ENCODE data around the gene LRP1B. TPM values are rescaled to one million over a fixed set of nuclear protein-coding genes. Genes with fewer than 3 reads are reported as not detected.

Gene LRP1B
- total RNA-seq, 1 donor from 2014 or later: not detected

DNA sequence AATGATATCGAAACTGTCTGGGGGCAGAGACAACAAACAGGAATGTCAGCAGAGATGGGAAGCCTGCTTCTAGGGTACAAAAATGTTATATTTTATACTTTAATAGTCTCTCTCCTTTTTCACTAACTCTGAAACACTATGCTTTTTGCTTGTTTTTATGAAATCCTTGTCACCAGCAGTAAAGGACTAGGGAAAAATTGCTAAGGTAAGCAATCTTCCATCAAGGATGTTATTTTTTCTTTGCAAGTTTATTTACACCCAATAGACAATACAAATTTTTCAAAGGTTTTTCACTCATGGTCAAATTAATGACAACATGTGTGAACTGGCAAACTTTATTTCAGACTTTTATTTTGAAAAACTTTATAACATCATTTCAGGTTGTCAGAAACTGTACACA is 1884.8 kb downstream of the LRP1B start:
- H3K27me3 Mint-ChIP-seq (ENCODE audit: low read depth): no peaks in the 10 kb centered on the region
- intact Hi-C loops (cut with micrococcal nuclease): no loop called here
- H3K4me3 Mint-ChIP-seq (ENCODE audit: low read depth): no peak overlapping the region
- no peak for DNase-seq (ENCODE audit: low spot score)
- H3K9me3 Mint-ChIP-seq: peaks cover 10% of the 10 kb centered on the region
- H3K27ac Mint-ChIP-seq: no peak overlapping the region
- H3K4me1 Mint-ChIP-seq (ENCODE audit: low read depth): no peaks in the 10 kb centered on the region
- H3K36me3 Mint-ChIP-seq (ENCODE audit: low read depth): no peaks in the 10 kb centered on the region

DNA sequence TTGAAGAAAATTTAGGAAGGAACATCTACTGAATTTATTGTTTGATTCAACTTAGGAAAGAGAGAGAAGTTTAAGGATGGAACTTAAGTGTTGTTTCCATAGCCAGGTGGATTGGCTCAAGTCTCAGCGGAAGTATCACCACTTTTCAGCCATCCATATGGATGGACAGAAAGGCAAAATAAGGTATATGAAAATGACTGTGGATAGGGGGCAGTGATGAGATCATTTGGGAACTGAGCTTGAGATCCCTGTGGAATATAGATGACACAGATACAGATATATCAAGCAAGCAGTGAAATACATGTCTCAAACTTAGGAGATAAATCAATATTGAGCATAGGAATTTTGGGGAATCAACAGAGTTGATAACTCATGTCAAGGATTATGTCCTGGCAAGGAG is 1887.9 kb downstream of the LRP1B start:
- intact Hi-C loops (cut with micrococcal nuclease): no loop called here
- Mint-ChIP-seq H3K4me3 (ENCODE audit: low read depth) (no peak overlapping the region), H3K9me3 (peaks cover 9% of the 10 kb centered on the region), H3K27ac (no peak overlapping the region), H3K36me3 (ENCODE audit: low read depth) (no peaks in the 10 kb centered on the region), H3K4me1 (ENCODE audit: low read depth) (no peaks in the 10 kb centered on the region), H3K27me3 (ENCODE audit: low read depth) (no peaks in the 10 kb centered on the region)
- no peak for DNase-seq (ENCODE audit: low spot score)

DNA sequence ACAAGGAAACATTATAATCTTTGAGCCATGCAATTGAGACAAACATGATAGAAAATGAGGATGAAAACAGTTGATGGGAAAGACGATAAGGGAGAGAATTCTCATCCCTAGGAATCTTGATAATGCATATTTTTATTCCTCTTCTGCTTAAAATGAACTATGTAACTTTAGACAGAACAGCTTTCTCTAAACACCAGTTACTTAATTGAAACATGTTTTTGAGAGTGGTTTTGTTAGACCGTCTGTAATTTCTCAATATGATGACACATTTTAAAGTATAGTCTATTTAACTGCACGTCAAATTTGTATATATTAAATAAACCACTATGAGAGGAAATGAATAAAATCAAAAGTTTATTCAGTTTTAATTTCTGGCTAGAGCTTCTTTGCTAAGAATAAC is 1896.7 kb downstream of the LRP1B start:
- Mint-ChIP-seq H3K4me1 (ENCODE audit: low read depth) (no peaks in the 10 kb centered on the region), H3K36me3 (ENCODE audit: low read depth) (no peaks in the 10 kb centered on the region)
- DNase-seq (ENCODE audit: low spot score): no peak

DNA sequence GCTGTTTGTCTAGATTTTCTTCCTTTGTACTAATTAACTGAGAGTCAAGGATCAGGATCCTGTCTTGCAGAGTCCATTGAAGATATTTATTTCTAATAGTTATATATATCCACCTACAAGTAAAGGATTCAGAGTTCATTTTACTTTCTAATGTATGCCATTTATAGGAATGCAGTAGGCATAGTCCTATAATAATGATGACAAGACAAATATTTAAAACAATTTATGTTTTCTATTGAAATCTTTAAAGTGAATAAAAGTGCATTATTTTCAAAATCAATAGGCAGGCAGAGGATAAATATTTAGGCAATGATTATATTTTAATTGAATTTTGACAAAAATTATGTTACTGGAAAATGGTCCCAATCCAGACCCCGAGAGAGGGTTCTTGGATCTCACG is 1919.9 kb downstream of the LRP1B start:
- Mint-ChIP-seq H3K27ac (no peak overlapping the region), H3K9me3 (peaks cover 36% of the 10 kb centered on the region), H3K4me3 (ENCODE audit: low read depth) (no peak overlapping the region), H3K4me1 (ENCODE audit: low read depth) (no peaks in the 10 kb centered on the region), H3K27me3 (ENCODE audit: low read depth) (no peaks in the 10 kb centered on the region), H3K36me3 (ENCODE audit: low read depth) (no peaks in the 10 kb centered on the region)
- no peak for DNase-seq (ENCODE audit: low spot score)
- intact Hi-C loops (cut with micrococcal nuclease): no loop called here

More for the DNA sequence above, 1896.7 kb downstream of the LRP1B start:
- intact Hi-C loops (cut with micrococcal nuclease): no loop called here
- Mint-ChIP-seq H3K4me3 (ENCODE audit: low read depth) (no peak overlapping the region), H3K9me3 (peaks cover 5% of the 10 kb centered on the region), H3K27me3 (ENCODE audit: low read depth) (no peaks in the 10 kb centered on the region), H3K27ac (no peak overlapping the region)

DNA sequence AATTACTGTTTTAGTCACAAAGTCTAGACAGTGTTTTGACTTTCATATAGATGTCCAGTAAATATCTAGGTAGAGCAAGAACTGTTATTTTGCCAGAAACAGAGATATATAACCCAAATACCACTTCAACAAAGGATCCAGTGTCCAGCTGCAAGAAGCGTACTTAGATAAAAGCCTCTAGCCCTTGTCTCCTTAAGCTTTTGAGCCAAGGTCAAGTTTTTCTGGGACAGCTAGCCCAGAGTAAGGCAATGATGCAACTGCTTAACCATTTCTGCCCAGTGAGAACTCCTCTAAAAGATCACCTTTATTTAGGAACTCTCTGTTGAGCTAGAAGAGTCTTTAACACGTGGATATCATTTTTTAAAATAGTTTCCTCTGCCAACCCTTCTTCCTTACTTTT is 1925.7 kb downstream of the LRP1B start:
- no peak overlapping the region for H3K27ac Mint-ChIP-seq
- H3K4me3 Mint-ChIP-seq (ENCODE audit: low read depth): no peak overlapping the region
- intact Hi-C loops (cut with micrococcal nuclease): no loop called here
- H3K36me3 Mint-ChIP-seq (ENCODE audit: low read depth): no peaks in the 10 kb centered on the region
- H3K4me1 Mint-ChIP-seq (ENCODE audit: low read depth): no peaks in the 10 kb centered on the region
- H3K9me3 Mint-ChIP-seq: peaks cover 21% of the 10 kb centered on the region
- DNase-seq (ENCODE audit: low spot score): no peak
- no peaks in the 10 kb centered on the region for H3K27me3 Mint-ChIP-seq (ENCODE audit: low read depth)

DNA sequence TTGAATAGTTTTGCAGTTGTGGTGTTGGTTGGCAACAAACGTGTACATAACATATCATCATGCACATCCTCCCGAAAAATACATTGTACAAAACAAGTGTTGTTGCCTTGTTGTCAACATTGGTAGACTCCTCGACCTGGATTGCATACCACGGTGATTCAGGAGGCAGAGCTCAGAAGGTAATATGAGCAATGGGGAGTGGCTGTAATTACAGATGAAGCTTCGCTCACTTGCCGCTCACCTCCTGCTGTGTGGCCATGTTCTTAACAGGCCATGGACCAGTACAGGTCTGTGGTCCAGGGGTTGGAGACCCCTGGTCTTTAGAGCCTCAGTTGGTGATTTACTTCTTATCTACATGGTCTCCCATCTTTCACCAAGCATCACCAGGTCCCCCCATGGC is 1927.5 kb downstream of the LRP1B start:
- no peak overlapping the region for H3K27ac Mint-ChIP-seq
- no peak overlapping the region for H3K4me3 Mint-ChIP-seq (ENCODE audit: low read depth)
- intact Hi-C loops (cut with micrococcal nuclease): no loop called here
- DNase-seq (ENCODE audit: low spot score): no peak
- H3K36me3 Mint-ChIP-seq (ENCODE audit: low read depth): no peaks in the 10 kb centered on the region
- H3K9me3 Mint-ChIP-seq: peaks cover 21% of the 10 kb centered on the region
- no peaks in the 10 kb centered on the region for H3K27me3 Mint-ChIP-seq (ENCODE audit: low read depth)
- H3K4me1 Mint-ChIP-seq (ENCODE audit: low read depth): no peaks in the 10 kb centered on the region

DNA sequence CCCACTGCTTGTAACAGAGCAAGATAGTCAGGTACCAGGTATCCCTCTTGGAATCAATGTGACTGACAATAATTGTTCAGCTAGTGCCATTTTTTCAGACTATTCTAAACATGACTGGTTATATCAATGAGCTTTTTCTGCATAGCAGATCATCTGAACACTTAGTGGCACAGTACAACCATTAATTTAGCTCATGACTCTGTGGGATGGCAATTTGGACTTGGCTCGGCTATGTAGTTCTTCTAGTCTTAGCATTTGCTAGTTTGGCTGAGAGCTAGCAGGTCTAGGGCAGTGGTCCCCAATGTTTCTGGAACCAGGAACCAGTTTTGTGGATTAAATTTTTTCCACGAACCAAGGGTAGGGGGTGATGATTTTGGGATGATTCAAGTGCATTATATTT is 1929.2 kb downstream of the LRP1B start:
- Mint-ChIP-seq H3K9me3 (peaks cover 21% of the 10 kb centered on the region), H3K4me1 (ENCODE audit: low read depth) (no peaks in the 10 kb centered on the region), H3K36me3 (ENCODE audit: low read depth) (no peaks in the 10 kb centered on the region), H3K27ac (no peak overlapping the region), H3K4me3 (ENCODE audit: low read depth) (no peak overlapping the region), H3K27me3 (ENCODE audit: low read depth) (no peaks in the 10 kb centered on the region)
- DNase-seq (ENCODE audit: low spot score): no peak
- intact Hi-C loops (cut with micrococcal nuclease): no loop called here

DNA sequence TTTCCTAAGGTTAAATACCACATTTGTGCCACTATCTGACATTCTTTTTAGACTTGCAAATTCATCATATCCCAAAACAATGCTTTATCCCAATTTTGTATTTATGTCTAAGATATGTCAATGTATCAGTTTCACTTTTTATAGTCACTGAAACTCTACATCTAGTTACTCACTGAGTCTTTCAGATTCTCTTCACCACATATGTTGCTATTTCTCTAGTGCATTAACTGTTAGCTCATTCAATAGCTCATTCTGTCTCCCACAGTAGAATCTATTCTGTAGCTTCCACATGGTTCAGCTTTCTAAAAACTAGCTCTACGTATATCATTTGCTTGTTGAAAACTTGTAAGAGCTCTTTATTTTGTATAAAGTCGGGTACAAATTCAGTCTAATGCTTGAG is 1930.1 kb downstream of the LRP1B start:
- intact Hi-C loops (cut with micrococcal nuclease): no loop called here
- DNase-seq (ENCODE audit: low spot score): no peak
- H3K36me3 Mint-ChIP-seq (ENCODE audit: low read depth): no peaks in the 10 kb centered on the region
- no peaks in the 10 kb centered on the region for H3K4me1 Mint-ChIP-seq (ENCODE audit: low read depth)
- H3K27me3 Mint-ChIP-seq (ENCODE audit: low read depth): no peaks in the 10 kb centered on the region
- no peak overlapping the region for H3K4me3 Mint-ChIP-seq (ENCODE audit: low read depth)
- peaks cover 16% of the 10 kb centered on the region for H3K9me3 Mint-ChIP-seq
- no peak overlapping the region for H3K27ac Mint-ChIP-seq

DNA sequence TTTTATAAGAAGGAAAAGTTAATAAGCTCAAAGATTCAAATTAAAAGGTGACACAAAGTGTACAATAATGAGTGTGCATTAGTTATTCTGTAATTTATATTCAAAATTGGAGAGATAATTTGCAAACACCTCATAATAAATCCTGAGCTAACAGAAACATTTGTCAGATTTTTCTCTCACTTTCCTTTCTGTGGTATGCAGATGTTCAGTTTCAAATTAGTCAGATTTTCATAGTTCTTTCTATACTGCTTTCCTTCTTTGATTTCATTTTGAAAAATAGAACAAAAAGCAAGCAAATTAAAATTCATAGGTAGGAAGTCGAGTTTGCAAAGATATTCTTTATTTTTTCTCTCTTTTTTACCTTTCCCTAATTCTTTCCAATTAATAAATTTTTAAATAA is 1930.5 kb downstream of the LRP1B start:
- H3K27ac Mint-ChIP-seq: no peak overlapping the region

DNA sequence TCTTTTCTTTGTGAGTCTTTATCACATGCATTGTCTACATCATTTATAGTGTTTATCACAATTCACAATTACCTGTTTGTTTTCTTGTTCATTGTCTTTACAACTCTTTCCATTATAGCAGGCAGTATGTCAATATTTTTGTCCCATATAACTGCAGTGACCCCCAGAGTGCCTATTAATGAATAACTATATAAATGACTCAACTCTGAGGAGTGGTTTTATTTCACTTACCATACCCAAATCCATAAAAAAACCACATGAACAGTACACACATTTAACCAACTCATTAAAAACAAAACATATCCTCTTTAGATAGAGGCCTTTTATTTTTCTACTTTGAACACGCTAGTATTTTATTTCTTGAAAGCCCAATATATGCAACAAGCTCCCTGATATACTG is 1931.5 kb downstream of the LRP1B start:
- Mint-ChIP-seq H3K27ac (no peak overlapping the region), H3K4me1 (ENCODE audit: low read depth) (no peaks in the 10 kb centered on the region), H3K4me3 (ENCODE audit: low read depth) (no peak overlapping the region), H3K9me3 (peaks cover 18% of the 10 kb centered on the region), H3K27me3 (ENCODE audit: low read depth) (no peaks in the 10 kb centered on the region), H3K36me3 (ENCODE audit: low read depth) (no peaks in the 10 kb centered on the region)
- intact Hi-C loops (cut with micrococcal nuclease): no loop called here
- DNase-seq (ENCODE audit: low spot score): no peak

More for the DNA sequence above, 1930.5 kb downstream of the LRP1B start:
- H3K36me3 Mint-ChIP-seq (ENCODE audit: low read depth): no peaks in the 10 kb centered on the region
- no peak overlapping the region for H3K4me3 Mint-ChIP-seq (ENCODE audit: low read depth)
- no peaks in the 10 kb centered on the region for H3K4me1 Mint-ChIP-seq (ENCODE audit: low read depth)
- no peak for DNase-seq (ENCODE audit: low spot score)
- H3K9me3 Mint-ChIP-seq: peaks cover 18% of the 10 kb centered on the region
- no peaks in the 10 kb centered on the region for H3K27me3 Mint-ChIP-seq (ENCODE audit: low read depth)
- intact Hi-C loops (cut with micrococcal nuclease): no loop called here

DNA sequence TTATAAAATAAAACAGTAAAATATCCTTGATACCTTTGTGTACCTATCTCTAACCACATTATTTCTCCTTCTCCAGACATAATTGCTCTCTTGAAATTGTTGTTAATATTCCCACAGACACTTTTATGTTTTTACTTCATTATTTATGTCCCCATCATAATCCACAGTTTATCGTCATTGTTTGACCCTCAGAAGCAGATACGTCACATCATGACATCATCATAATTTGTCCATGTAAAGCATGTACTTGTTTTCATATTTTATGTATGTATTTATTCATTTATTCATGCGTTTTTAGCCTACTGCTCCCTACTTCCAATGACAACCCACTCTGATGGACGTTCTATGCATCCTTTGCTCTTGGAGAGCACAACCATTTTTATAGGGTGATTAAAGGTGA is 1943.7 kb downstream of the LRP1B start:
- Mint-ChIP-seq H3K9me3 (peaks cover 9% of the 10 kb centered on the region), H3K27me3 (ENCODE audit: low read depth) (no peaks in the 10 kb centered on the region), H3K4me3 (ENCODE audit: low read depth) (no peak overlapping the region), H3K4me1 (ENCODE audit: low read depth) (no peaks in the 10 kb centered on the region), H3K27ac (no peak overlapping the region), H3K36me3 (ENCODE audit: low read depth) (no peaks in the 10 kb centered on the region)
- intact Hi-C loops (cut with micrococcal nuclease): no loop called here
- no peak for DNase-seq (ENCODE audit: low spot score)

DNA sequence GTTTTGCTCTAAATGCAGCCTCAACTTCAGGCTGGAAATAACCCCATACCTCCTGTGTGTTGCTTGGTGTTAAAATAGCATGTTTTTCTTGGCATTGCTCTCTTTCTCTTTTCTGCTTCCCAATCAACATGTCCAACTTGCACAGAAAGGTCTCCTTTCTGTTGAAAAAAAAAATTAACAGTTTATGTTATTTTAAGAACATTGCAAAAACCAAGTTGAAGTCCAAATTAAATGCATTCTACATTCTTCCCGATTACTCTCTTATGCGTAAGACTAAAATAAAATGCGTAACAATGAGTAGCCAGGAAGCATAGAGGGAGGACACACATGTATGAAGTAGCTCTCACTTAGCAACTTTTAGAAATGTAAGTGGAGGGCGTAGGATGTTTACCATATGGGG is 1944.5 kb downstream of the LRP1B start:
- H3K4me3 Mint-ChIP-seq (ENCODE audit: low read depth): no peak overlapping the region
- DNase-seq (ENCODE audit: low spot score): no peak
- no peaks in the 10 kb centered on the region for H3K27me3 Mint-ChIP-seq (ENCODE audit: low read depth)
- no peaks in the 10 kb centered on the region for H3K4me1 Mint-ChIP-seq (ENCODE audit: low read depth)
- no peaks in the 10 kb centered on the region for H3K36me3 Mint-ChIP-seq (ENCODE audit: low read depth)
- intact Hi-C loops (cut with micrococcal nuclease): no loop called here
- H3K9me3 Mint-ChIP-seq: peaks cover 15% of the 10 kb centered on the region
- no peak overlapping the region for H3K27ac Mint-ChIP-seq

DNA sequence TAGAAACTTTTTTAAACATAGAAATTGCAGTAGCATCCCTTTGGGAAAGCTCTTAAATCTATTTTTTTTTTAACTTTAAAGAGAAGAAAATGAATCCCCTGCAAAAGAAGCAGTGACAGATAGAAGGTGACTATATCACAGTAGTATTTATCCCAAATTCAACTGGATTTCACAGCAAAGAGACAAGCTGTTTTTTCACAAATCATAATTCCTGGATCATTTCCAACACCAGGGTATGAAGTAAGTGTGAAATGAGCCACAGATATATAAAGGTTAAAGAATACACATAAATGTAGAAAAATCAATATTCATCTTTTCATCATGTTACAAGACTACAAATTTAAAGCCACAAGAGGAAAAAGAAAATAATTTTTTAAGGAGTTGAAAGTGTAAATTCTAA is 1945.7 kb downstream of the LRP1B start:
- H3K27ac Mint-ChIP-seq: no peak overlapping the region
- peaks cover 15% of the 10 kb centered on the region for H3K9me3 Mint-ChIP-seq
- H3K27me3 Mint-ChIP-seq (ENCODE audit: low read depth): no peaks in the 10 kb centered on the region
- no peaks in the 10 kb centered on the region for H3K36me3 Mint-ChIP-seq (ENCODE audit: low read depth)
- intact Hi-C loops (cut with micrococcal nuclease): no loop called here
- DNase-seq (ENCODE audit: low spot score): no peak
- H3K4me1 Mint-ChIP-seq (ENCODE audit: low read depth): no peaks in the 10 kb centered on the region
- H3K4me3 Mint-ChIP-seq (ENCODE audit: low read depth): no peak overlapping the region

DNA sequence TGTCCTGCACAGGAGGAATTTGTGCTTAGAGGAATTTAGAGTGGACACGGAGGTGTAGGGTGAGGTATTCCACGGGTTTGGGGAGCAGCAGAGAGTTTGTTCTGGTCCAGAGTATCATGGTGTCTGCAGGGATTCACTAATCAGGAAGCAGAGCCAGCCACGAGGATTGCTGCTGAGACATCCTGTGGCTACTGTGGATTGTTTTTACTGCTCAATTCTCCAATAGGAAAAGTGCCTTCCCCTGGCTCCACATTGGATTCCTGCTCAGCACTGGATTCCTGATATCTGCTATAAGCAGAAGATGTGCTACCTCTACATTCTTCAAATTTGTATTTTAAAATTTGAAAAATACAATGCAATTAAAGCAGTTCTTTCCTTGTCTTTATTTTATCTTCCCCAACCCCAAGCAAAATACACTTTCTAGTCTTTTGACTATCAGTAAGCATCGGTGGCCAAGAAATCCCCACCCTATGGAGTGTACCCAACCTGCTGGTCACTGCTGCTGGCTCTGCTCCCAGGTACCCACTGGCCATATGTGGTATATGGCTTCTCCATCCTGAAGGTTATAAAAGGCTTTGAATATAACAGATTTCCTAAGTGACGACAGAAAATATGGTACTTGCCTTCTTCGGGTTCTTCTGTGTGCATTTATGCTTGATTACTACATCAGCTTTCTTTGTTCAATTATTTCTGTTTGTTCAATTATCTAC is 1947.6 kb downstream of the LRP1B start:
- peaks cover 10% of the 10 kb centered on the region for H3K9me3 Mint-ChIP-seq
- no peaks in the 10 kb centered on the region for H3K36me3 Mint-ChIP-seq (ENCODE audit: low read depth)
- H3K4me3 Mint-ChIP-seq (ENCODE audit: low read depth): no peak overlapping the region
- H3K27me3 Mint-ChIP-seq (ENCODE audit: low read depth): no peaks in the 10 kb centered on the region
- H3K27ac Mint-ChIP-seq: no peak overlapping the region
- intact Hi-C loops (cut with micrococcal nuclease): no loop called here
- no peaks in the 10 kb centered on the region for H3K4me1 Mint-ChIP-seq (ENCODE audit: low read depth)
- DNase-seq (ENCODE audit: low spot score): no peak
